Sigmoid colon (tissue), 7 donors: ENCODE data around the gene SOWAHD. TPM values are rescaled to one million over a fixed set of nuclear protein-coding genes. Genes with fewer than 3 reads are reported as not detected.
"Not testable (repeated sequence)": the region's sequence is repeated elsewhere in the genome, so short reads cannot be mapped to it uniquely, and the experiment has no call there.

Experiments
- DNase-seq: peaks from one replicate; pipeline ENCODE4 v3.0.0-alpha.2; 2019
- H3K27ac ChIP-seq, 4 donors: fragments of 200-600 bp; sonication (generic); one replicate each; pipeline ENCODE4 v1.5.1; 2016 to 2019; ENCODE audit warnings: mild to moderate bottlenecking in 1 of 4
- H3K27me3 ChIP-seq, 3 donors: fragments of 200-600 bp; sonication (generic); one replicate each; pipeline ENCODE4 v1.5.1; 2019; ENCODE audit warnings: mild to moderate bottlenecking in 1 of 3
- H3K36me3 ChIP-seq, 4 donors: fragments of 200-600 bp; sonication (generic); one replicate each; pipeline ENCODE4 v1.5.1; 2016 to 2019
- H3K4me1 ChIP-seq, 4 donors: fragments of 200-600 bp; sonication (generic); one replicate each; pipeline ENCODE4 v1.5.1; 2017 to 2019
- H3K4me3 ChIP-seq, 4 donors: fragments of 200-600 bp; sonication (generic); one replicate each; pipeline ENCODE4 v1.5.1; 2017 to 2019; ENCODE audit warnings: mild to moderate bottlenecking in 2 of 4, moderate library complexity in 1 of 4
- H3K9me3 ChIP-seq, 4 donors: fragments of 200-600 bp in 3 of 4; sonication (generic) in 3 of 4; one replicate each; pipeline versions ENCODE4 v1.5.1 to v1.6.1; 2013 to 2019
- EP300 ChIP-seq, 4 donors: sonication (generic); formaldehyde crosslinking; IDR thresholded peaks; one replicate each; pipeline ENCODE4 v1.6.1; 2017; ENCODE audit warnings: antibody characterized with exemption in 4 of 4
- POLR2A ChIP-seq, 2 donors: fragments of 450-650 bp; IDR thresholded peaks; one replicate each; pipeline ENCODE4 v1.6.1; 2016; ENCODE audit warnings: antibody characterized with exemption in 2 of 2, mild to moderate bottlenecking in 2 of 2, moderate library complexity in 2 of 2
- POLR2AphosphoS5 ChIP-seq, 4 donors: sonication (generic); formaldehyde crosslinking; IDR thresholded peaks; one replicate each; pipeline ENCODE4 v1.6.1; 2017; ENCODE audit warnings: antibody characterized with exemption in 4 of 4
- WGBS, 2 donors: extraction: QIAGEN DNeasy Blood & Tissue Kit; methylation state at CpG; one replicate each; pipeline ENCODE4 v1.1.7; 2013; 5-methylcytosine and 5-hydroxymethylcytosine counted together
- intact Hi-C: fragments of 100-400 bp; cut with DNase I; formaldehyde crosslinking; loops from one replicate; pipeline ENCODE4 v1.15.1; 2023
- polyA plus RNA-seq, 3 donors: library from polyadenylated mRNA; stranded (reverse); fragments of 200-250 nt; gene quantifications; one replicate each; pipeline ENCODE4 v1.2.3, GENCODE V29; 2013
- total RNA-seq, 4 donors: library from RNA; depleted of rRNA; stranded (reverse); fragments of >200 nt; gene quantifications; one replicate each; pipeline ENCODE4 v1.1.0, GENCODE V29; 2016
- TF ChIP-seq, protein P1 (sequence below), 4 experiments: fragments of 450-650 bp in 3 of 4; fragments of 200-600 bp in 1 of 4; IDR thresholded peaks; one replicate each; pipeline ENCODE4 v1.5.1; 2016 to 2019; ENCODE audit warnings: antibody characterized with exemption in 4 of 4, mild to moderate bottlenecking in 3 of 4, moderate library complexity in 2 of 4
- donor health status: healthy with polysubstance abuse.
- donor health status: Bipolar disorder and iron deficiency.
- donor health status: healthy.

Gene SOWAHD
- total and polyA plus RNA-seq, 7 donors = 0.54 to 5.3 (median 3.3) TPM; not detected in 3

GRCh38 chrX:119734897-119735339, 23.5 kb upstream of the SOWAHD start:
- H3K27ac ChIP-seq = peak overlapping the region in 2 of 4 donors; percentile 14 to 21
- WGBS, 2 donors = 16 to 54% methylated on average over 7 of the region's 7 CpGs
- TF ChIP-seq, protein P1, sequence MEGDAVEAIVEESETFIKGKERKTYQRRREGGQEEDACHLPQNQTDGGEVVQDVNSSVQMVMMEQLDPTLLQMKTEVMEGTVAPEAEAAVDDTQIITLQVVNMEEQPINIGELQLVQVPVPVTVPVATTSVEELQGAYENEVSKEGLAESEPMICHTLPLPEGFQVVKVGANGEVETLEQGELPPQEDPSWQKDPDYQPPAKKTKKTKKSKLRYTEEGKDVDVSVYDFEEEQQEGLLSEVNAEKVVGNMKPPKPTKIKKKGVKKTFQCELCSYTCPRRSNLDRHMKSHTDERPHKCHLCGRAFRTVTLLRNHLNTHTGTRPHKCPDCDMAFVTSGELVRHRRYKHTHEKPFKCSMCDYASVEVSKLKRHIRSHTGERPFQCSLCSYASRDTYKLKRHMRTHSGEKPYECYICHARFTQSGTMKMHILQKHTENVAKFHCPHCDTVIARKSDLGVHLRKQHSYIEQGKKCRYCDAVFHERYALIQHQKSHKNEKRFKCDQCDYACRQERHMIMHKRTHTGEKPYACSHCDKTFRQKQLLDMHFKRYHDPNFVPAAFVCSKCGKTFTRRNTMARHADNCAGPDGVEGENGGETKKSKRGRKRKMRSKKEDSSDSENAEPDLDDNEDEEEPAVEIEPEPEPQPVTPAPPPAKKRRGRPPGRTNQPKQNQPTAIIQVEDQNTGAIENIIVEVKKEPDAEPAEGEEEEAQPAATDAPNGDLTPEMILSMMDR (IDR thresholded peaks at IDR 0.05) = no peak
- no peak for TF ChIP-seq POLR2A (IDR thresholded peaks at IDR 0.05)
- TF ChIP-seq POLR2AphosphoS5 (IDR thresholded peaks at IDR 0.05) = no peak
- TF ChIP-seq EP300 (IDR thresholded peaks at IDR 0.05) = no peak
- no peaks in the 10 kb centered on the region for H3K36me3 ChIP-seq
- intact Hi-C loops = no loop called here
- no peak overlapping the region for H3K4me3 ChIP-seq
- no peaks in the 10 kb centered on the region for H3K9me3 ChIP-seq
- DNase-seq = peak; percentile 78
- H3K4me1 ChIP-seq = peaks cover 0 to 5% (median 0%) of the 10 kb centered on the region in 4 donors
- no peaks in the 10 kb centered on the region for H3K27me3 ChIP-seq

GRCh38 chrX:119735467-119735866, 22.9 kb upstream of the SOWAHD start:
- DNase-seq = no peak
- H3K9me3 ChIP-seq = no peaks in the 10 kb centered on the region
- no peak overlapping the region for H3K4me3 ChIP-seq
- H3K4me1 ChIP-seq = peaks cover 0 to 5% (median 0%) of the 10 kb centered on the region in 4 donors
- H3K36me3 ChIP-seq = no peaks in the 10 kb centered on the region
- WGBS, 2 donors = 84 to 94% methylated on average over 6 of the region's 6 CpGs
- intact Hi-C loops = no loop called here
- H3K27ac ChIP-seq = peak overlapping the region in 1 of 4 donors; percentile 21
- no peaks in the 10 kb centered on the region for H3K27me3 ChIP-seq
- TF ChIP-seq EP300 (IDR thresholded peaks at IDR 0.05) (no peak), POLR2AphosphoS5 (IDR thresholded peaks at IDR 0.05) (no peak), POLR2A (IDR thresholded peaks at IDR 0.05) (no peak)
- TF ChIP-seq, protein P1 (IDR thresholded peaks at IDR 0.05) = no peak

DNA sequence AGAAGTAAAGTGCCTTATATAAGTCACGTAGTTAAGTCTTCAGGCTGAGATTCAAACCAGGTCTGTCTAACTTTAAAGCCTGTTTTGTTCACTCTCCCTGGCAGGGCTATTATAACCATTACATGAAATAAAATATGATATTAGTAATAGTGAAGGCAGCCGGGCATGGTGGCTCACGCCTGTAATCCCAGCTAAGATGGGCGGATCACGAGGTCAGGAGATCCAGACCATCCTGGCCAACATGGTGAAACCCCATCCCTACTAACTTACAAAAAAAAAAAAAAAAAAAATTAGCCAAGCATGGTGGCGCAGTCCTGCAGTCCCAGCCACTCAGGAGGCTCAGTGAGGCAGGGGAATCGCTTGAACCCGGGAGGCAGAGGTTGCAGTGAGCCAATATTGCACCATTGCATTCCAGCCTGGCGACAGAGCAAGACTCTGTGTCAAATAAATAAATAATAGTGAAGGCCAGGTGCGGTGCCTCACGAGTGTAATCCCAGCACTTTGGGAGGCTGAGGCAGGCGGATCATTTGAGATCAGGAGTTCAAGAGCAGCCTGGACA, 22.1 kb upstream of the SOWAHD start:
- Histone ChIP-seq H3K4me3 (no peak overlapping the region), H3K27ac (no peak overlapping the region), H3K9me3 (no peaks in the 10 kb centered on the region), H3K36me3 (no peaks in the 10 kb centered on the region), H3K27me3 (no peaks in the 10 kb centered on the region), H3K4me1 (peaks cover 0 to 5% (median 0%) of the 10 kb centered on the region in 4 donors)
- no peak for DNase-seq
- WGBS, 2 donors = 79 to 85% methylated on average over 11 to 12 of the region's 12 CpGs
- TF ChIP-seq, protein P1 (IDR thresholded peaks at IDR 0.05) = no peak
- TF ChIP-seq POLR2A (IDR thresholded peaks at IDR 0.05) (no peak), POLR2AphosphoS5 (IDR thresholded peaks at IDR 0.05) (no peak), EP300 (IDR thresholded peaks at IDR 0.05) (no peak)
- intact Hi-C loops = no loop called here

- no peak for DNase-seq
- TF ChIP-seq POLR2AphosphoS5 (IDR thresholded peaks at IDR 0.05) = no peak
- WGBS, 2 donors = 72 to 82% methylated on average over 5 of the region's 5 CpGs
- intact Hi-C loops = no loop called here
- no peaks in the 10 kb centered on the region for H3K36me3 ChIP-seq
- no peaks in the 10 kb centered on the region for H3K27me3 ChIP-seq
- no peaks in the 10 kb centered on the region for H3K9me3 ChIP-seq
- peaks cover 0 to 5% (median 0%) of the 10 kb centered on the region in 4 donors for H3K4me1 ChIP-seq
- H3K4me3 ChIP-seq = no peak overlapping the region
- H3K27ac ChIP-seq = no peak overlapping the region
Measured at GRCh38 chrX:119738742-119739141, 19.6 kb upstream of the SOWAHD start.

GRCh38 chrX:119745283-119745848, 13.0 kb upstream of the SOWAHD start:
- 59 to 74% methylated on average over 4 of the region's 4 CpGs for WGBS, 2 donors

DNA sequence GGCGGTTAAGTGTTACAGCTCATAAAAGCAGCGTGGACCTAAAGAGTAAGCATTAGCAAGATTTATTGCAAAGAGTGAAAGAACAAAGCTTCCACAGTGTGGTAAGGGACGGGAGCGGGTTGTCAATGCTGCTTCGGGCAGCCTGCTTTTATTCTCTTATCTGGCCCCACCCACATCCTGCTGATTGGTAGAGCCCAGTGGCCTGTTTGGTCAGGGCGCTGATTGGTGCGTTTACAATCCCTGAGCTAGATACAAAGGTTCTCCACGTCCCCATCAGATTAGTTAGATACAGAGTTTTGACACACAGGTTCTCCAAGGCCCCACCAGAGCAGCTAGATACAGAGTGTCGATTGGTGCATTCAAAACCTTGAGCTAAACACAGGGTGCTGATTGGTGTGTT, 8.3 kb upstream of the SOWAHD start:
- intact Hi-C loops, H3K9me3 ChIP-seq, H3K27me3 ChIP-seq, DNase-seq, H3K4me1 ChIP-seq, H3K27ac ChIP-seq, H3K4me3 ChIP-seq, H3K36me3 ChIP-seq: not testable (repeated sequence)
- WGBS, 2 donors = 67 to 71% methylated on average over 9 of the region's 9 CpGs

More at GRCh38 chrX:119745283-119745848, 13.0 kb upstream of the SOWAHD start:
- Histone ChIP-seq H3K9me3 (no peaks in the 10 kb centered on the region), H3K27ac (no peak overlapping the region), H3K4me3 (no peak overlapping the region), H3K36me3 (no peaks in the 10 kb centered on the region), H3K27me3 (no peaks in the 10 kb centered on the region), H3K4me1 (no peaks in the 10 kb centered on the region)
- no peak for DNase-seq
- TF ChIP-seq, protein P1 (IDR thresholded peaks at IDR 0.05) = no peak
- TF ChIP-seq POLR2A (IDR thresholded peaks at IDR 0.05) (no peak), POLR2AphosphoS5 (IDR thresholded peaks at IDR 0.05) (no peak), EP300 (IDR thresholded peaks at IDR 0.05) (no peak)
- intact Hi-C loops = no loop called here

GRCh38 chrX:119750751-119751150, 7.6 kb upstream of the SOWAHD start:
- H3K27ac ChIP-seq, DNase-seq, H3K36me3 ChIP-seq, intact Hi-C loops, H3K4me3 ChIP-seq, H3K9me3 ChIP-seq, H3K4me1 ChIP-seq, H3K27me3 ChIP-seq: not testable (repeated sequence)
- WGBS, 2 donors = 98 to 99% methylated on average over 20 to 23 of the region's 27 CpGs
